AG10803 (cell line): Measurements from ENCODE around the gene TEX101.
"Not testable (repeated sequence)": the region's sequence is repeated elsewhere in the genome, so short reads cannot be mapped to it uniquely, and the experiment has no call there.

Source experiments
- DNase-seq: peaks from one replicate; pipeline ENCODE4 v3.0.0; 2010; ENCODE audit warnings: low read depth
- H3K4me3 ChIP-seq: 2 replicates; pipeline ENCODE4 v1.5.1; 2011; ENCODE audit warnings: mild to moderate bottlenecking, low read length, control low read depth
- TF ChIP-seq, protein P1 (sequence below): conservative IDR thresholded peaks from 2 replicates; pipeline ENCODE4 v1.5.1; 2011; ENCODE audit warnings: mild to moderate bottlenecking, low read length, control low read depth, inconsistent platforms

The TEX101 gene

GRCh38 chr19:43429395-43429794 lies 14.7 kb downstream of the TEX101 start:
- DNase-seq = no peak
- TF ChIP-seq, protein P1, sequence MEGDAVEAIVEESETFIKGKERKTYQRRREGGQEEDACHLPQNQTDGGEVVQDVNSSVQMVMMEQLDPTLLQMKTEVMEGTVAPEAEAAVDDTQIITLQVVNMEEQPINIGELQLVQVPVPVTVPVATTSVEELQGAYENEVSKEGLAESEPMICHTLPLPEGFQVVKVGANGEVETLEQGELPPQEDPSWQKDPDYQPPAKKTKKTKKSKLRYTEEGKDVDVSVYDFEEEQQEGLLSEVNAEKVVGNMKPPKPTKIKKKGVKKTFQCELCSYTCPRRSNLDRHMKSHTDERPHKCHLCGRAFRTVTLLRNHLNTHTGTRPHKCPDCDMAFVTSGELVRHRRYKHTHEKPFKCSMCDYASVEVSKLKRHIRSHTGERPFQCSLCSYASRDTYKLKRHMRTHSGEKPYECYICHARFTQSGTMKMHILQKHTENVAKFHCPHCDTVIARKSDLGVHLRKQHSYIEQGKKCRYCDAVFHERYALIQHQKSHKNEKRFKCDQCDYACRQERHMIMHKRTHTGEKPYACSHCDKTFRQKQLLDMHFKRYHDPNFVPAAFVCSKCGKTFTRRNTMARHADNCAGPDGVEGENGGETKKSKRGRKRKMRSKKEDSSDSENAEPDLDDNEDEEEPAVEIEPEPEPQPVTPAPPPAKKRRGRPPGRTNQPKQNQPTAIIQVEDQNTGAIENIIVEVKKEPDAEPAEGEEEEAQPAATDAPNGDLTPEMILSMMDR = no peak
- H3K4me3 ChIP-seq = no peak overlapping the region

GRCh38 chr19:43430142-43430710 lies 15.5 kb downstream of the TEX101 start:
- no peak for DNase-seq
- H3K4me3 ChIP-seq = no peak overlapping the region
- TF ChIP-seq, protein P1 = peak; percentile 29; the same call in 1 of the 2 replicates

DNA sequence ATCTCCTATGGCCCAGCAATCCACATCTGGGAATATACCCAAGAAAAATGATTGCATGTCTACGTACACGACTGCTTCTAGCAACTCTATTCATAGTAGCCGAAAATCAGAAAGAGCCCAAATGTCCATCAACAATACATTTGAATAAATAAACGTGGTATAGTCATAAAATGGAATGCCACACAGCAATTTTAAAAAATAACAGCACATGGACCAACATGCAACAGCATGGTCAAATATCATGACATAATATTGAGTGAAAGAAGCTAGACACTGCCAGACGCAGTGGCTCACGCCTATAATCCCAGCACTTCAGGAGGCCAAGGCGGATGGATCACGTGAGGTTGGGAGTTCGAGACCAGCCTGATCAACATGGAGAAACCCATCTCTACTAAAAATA lies 16.3 kb downstream of the TEX101 start:
- DNase-seq = no peak
- H3K4me3 ChIP-seq = no peak overlapping the region
- TF ChIP-seq, protein P1 = no peak

GRCh38 chr19:43433358-43433673 lies 18.6 kb downstream of the TEX101 start:
- DNase-seq = no peak
- no peak overlapping the region for H3K4me3 ChIP-seq
- TF ChIP-seq, protein P1 = no peak

- no peak overlapping the region for H3K4me3 ChIP-seq
- TF ChIP-seq, protein P1 = no peak
- no peak for DNase-seq
These were observed 19.0 kb downstream of the TEX101 start for GRCh38 chr19:43433689-43434088.

- no peak for DNase-seq
- H3K4me3 ChIP-seq = no peak overlapping the region
- TF ChIP-seq, protein P1 = no peak
These were observed 21.1 kb downstream of the TEX101 start for GRCh38 chr19:43435775-43436174.

DNA sequence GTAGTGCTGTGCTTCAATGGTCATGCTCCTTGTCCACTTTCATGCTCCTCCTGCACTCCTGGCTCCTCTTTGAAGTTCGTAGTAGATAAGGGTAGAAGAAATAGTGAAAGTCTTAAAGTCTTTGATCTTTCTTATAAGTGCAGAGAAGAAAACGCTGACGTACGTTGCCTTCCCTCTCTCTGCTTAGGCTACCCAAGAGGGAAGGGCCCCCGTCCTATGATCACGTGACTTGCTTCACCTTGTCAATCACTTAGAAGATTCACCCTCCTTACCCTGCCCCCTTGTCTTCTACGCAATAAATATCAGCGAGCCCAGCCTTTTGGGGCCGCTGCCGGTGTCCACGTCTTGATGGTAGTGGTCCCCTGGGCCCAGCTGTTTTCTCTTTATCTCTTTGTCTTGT lies 22.6 kb downstream of the TEX101 start:
- not testable (repeated sequence) for DNase-seq, H3K4me3 ChIP-seq

DNA sequence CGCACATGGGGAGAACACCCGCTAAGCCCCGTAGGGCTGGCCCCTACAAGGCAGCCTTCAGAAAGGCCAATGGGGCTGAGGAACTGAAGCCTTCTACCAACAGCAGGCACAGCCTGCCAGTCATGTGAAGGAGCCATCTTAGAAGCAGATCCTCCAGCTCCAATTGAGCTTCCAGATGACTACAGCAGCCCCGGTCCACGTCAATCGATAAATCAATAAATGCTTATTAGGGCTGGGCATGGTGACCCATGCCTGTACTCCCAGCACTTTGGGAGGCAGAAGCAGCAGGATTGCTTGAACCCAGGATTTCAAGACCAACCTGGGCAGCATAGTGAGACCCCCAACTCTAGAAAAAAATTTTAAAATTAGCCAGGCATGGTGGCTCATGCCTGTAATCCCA lies 23.0 kb downstream of the TEX101 start:
- no peak for DNase-seq
- TF ChIP-seq, protein P1 = no peak
- H3K4me3 ChIP-seq = no peak overlapping the region
